NCI-H1694 (cell line): ENCODE data around the gene LDB1.

Experiments
- DNase-seq: peaks from one replicate; lab custom pipeline; 2025; lab: John Stamatoyannopoulos, UW

Gene LDB1

GRCh38 chr10:102112210-102112817 is 7.9 kb downstream of the LDB1 start:
- no peak for DNase-seq

GRCh38 chr10:102111276-102111675 is 8.9 kb downstream of the LDB1 start:
- no peak for DNase-seq

GRCh38 chr10:102109166-102110116 is 10.7 kb downstream of the LDB1 start:
- DNase-seq, result no peak

- no peak for DNase-seq
Measured at GRCh38 chr10:102106998-102107397, 13.2 kb downstream of the LDB1 start.

- no peak for DNase-seq
Measured at GRCh38 chr10:102102421-102102820, 17.7 kb downstream of the LDB1 start.

- no peak for DNase-seq
Measured at GRCh38 chr10:102101152-102101551, 19.0 kb downstream of the LDB1 start.

- DNase-seq, result no peak
Measured at GRCh38 chr10:102096449-102096848, 23.7 kb downstream of the LDB1 start.

GRCh38 chr10:102090772-102091171 is 29.4 kb downstream of the LDB1 start:
- no peak for DNase-seq

- no peak for DNase-seq
Measured at GRCh38 chr10:102086196-102086595, 34.0 kb downstream of the LDB1 start.

- DNase-seq, result no peak
Measured at GRCh38 chr10:102085336-102085735, 34.8 kb downstream of the LDB1 start.

GRCh38 chr10:102083541-102083940 is 36.6 kb downstream of the LDB1 start:
- DNase-seq, result no peak

GRCh38 chr10:102072673-102073527 is 47.3 kb downstream of the LDB1 start:
- peak; percentile 72 for DNase-seq

- no peak for DNase-seq
Measured at GRCh38 chr10:102069071-102069470, 51.1 kb downstream of the LDB1 start.

- DNase-seq, result no peak
Measured at GRCh38 chr10:102068216-102068615, 52.0 kb downstream of the LDB1 start.

- DNase-seq, result no peak
Measured at GRCh38 chr10:102067091-102067916, 52.9 kb downstream of the LDB1 start.

GRCh38 chr10:102066399-102067088 is 53.6 kb downstream of the LDB1 start:
- DNase-seq, result no peak

- DNase-seq, result no peak
Measured at GRCh38 chr10:102065561-102066398, 54.4 kb downstream of the LDB1 start.

- peak; percentile 40 for DNase-seq
Measured at GRCh38 chr10:102064868-102065560, 55.2 kb downstream of the LDB1 start, which contains the start of gene HPS6. Gene HPS6 (plus strand): TSS chr10:102065349. CDS start chr10:102065475, 126 bp downstream.

- DNase-seq, result no peak
Measured at GRCh38 chr10:102064503-102064867, 55.7 kb downstream of the LDB1 start.
